Stomach (tissue), 9 donors: ENCODE results near the gene NOXO1. TPM values are rescaled to one million over a fixed set of nuclear protein-coding genes. Genes with fewer than 3 reads are reported as not detected.

Experiments
- DNase-seq, 2 donors: peaks; one replicate each; pipeline versions ENCODE4 v3.0.0 to v3.0.0-alpha.2; 2013 to 2019
- H3K27ac ChIP-seq, 5 donors: fragments of 200-600 bp in 4 of 5; sonication (generic) in 4 of 5; one replicate each; pipeline ENCODE4 v1.5.1; 2013 to 2019; ENCODE audit warnings: mild to moderate bottlenecking in 1 of 5, moderate library complexity in 1 of 5
- H3K27me3 ChIP-seq, 3 donors: fragments of 200-600 bp; sonication (generic); one replicate each; pipeline ENCODE4 v1.5.1; 2017 to 2019; ENCODE audit warnings: mixed run types in 1 of 3
- H3K36me3 ChIP-seq, 4 donors: fragments of 200-600 bp; sonication (generic); 1 replicate in 3 of 4; 2 replicates in 1 of 4; pipeline ENCODE4 v1.5.1; 2016 to 2019
- H3K4me1 ChIP-seq, 4 donors: fragments of 200-600 bp; sonication (generic); one replicate each; pipeline ENCODE4 v1.5.1; 2016 to 2019
- H3K4me3 ChIP-seq, 4 donors: fragments of 200-600 bp; sonication (generic) in 3 of 4; one replicate each; pipeline ENCODE4 v1.5.1; 2016 to 2019; ENCODE audit warnings: mild to moderate bottlenecking in 1 of 4
- H3K9me3 ChIP-seq, 4 donors: fragments of 200-600 bp; sonication (generic); one replicate each; pipeline ENCODE4 v1.5.1; 2016 to 2019
- EP300 ChIP-seq: sonication (generic); formaldehyde crosslinking; IDR thresholded peaks from one replicate; pipeline ENCODE4 v1.6.1; 2017; ENCODE audit warnings: antibody characterized with exemption
- POLR2A ChIP-seq, 4 donors: fragments of 450-650 bp; IDR thresholded peaks; one replicate each; pipeline ENCODE4 v1.6.1; 2016; ENCODE audit warnings: antibody characterized with exemption in 4 of 4, control low read depth in 2 of 4, mild to moderate bottlenecking in 1 of 4, moderate library complexity in 1 of 4
- POLR2AphosphoS5 ChIP-seq, 3 donors: sonication (generic); formaldehyde crosslinking; IDR thresholded peaks; one replicate each; pipeline ENCODE4 v1.6.1; 2016; ENCODE audit warnings: antibody characterized with exemption in 3 of 3
- WGBS, 5 donors: extraction: QIAGEN DNeasy Blood & Tissue Kit in 3 of 5; methylation state at CpG; one replicate each; pipeline versions ENCODE4 v1.1.5 to v1.1.7; 2013 to 2018; 5-methylcytosine and 5-hydroxymethylcytosine counted together
- intact Hi-C: fragments of 100-400 bp; cut with DNase I; formaldehyde crosslinking; loops from one replicate; pipeline ENCODE4 v1.15.1; 2023; ENCODE audit warnings: low total_unique reads
- polyA plus RNA-seq, 3 donors: library from polyadenylated mRNA; stranded (reverse); fragments of 200-250 nt; gene quantifications; one replicate each; pipeline ENCODE4 v1.2.3, GENCODE V29; 2013
- total RNA-seq, 5 donors: library from RNA; depleted of rRNA; stranded (reverse); fragments of >200 nt; gene quantifications; one replicate each; pipeline versions ENCODE4 v1.1.0 to v1.2.3, GENCODE V29; 2014 to 2016
- TF ChIP-seq, protein P1 (sequence below), 7 experiments: fragments of 450-650 bp in 4 of 7; fragments of 200-600 bp in 3 of 7; sonication (generic) in 3 of 7; IDR thresholded peaks; one replicate each; pipeline ENCODE4 v1.5.1; 2016 to 2019; ENCODE audit warnings: antibody characterized with exemption in 7 of 7, control low read depth in 2 of 7, mild to moderate bottlenecking in 1 of 7
- donor health status: healthy with polysubstance abuse.
- donor health status: Bipolar disorder and iron deficiency.
- donor health status: healthy.

NOXO1 gene
- total and polyA plus RNA-seq, 8 donors, result 1.2 to 58.2 (median 3.0) TPM; not detected in 4

DNA sequence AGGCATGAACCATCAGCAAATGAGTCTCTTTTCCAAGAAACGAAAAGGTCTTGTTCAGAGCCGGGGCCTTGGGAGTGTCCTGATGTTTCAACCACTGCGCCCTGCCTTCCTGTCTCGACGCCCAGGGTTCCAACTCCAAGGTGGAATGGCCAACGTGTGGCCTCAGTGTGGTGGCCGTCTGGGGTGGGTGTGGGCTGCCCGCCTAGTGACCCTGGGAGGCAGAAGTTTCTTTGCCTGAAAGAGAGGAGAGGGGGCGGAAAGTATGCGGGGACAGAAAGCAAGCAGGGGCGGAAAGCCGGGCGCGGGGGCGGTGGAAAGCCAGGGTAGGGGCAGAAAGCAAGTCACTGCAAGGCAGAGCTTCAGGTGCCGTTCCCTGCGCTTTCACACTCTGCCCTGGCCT, 42.4 kb downstream of the NOXO1 start:
- H3K4me1 ChIP-seq, result peaks cover 19 to 53% (median 28%) of the 10 kb centered on the region in 4 donors
- H3K9me3 ChIP-seq, result no peaks in the 10 kb centered on the region
- TF ChIP-seq, protein P1, sequence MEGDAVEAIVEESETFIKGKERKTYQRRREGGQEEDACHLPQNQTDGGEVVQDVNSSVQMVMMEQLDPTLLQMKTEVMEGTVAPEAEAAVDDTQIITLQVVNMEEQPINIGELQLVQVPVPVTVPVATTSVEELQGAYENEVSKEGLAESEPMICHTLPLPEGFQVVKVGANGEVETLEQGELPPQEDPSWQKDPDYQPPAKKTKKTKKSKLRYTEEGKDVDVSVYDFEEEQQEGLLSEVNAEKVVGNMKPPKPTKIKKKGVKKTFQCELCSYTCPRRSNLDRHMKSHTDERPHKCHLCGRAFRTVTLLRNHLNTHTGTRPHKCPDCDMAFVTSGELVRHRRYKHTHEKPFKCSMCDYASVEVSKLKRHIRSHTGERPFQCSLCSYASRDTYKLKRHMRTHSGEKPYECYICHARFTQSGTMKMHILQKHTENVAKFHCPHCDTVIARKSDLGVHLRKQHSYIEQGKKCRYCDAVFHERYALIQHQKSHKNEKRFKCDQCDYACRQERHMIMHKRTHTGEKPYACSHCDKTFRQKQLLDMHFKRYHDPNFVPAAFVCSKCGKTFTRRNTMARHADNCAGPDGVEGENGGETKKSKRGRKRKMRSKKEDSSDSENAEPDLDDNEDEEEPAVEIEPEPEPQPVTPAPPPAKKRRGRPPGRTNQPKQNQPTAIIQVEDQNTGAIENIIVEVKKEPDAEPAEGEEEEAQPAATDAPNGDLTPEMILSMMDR (IDR thresholded peaks at IDR 0.05), result no peak
- no peak for TF ChIP-seq POLR2AphosphoS5 (IDR thresholded peaks at IDR 0.05)
- TF ChIP-seq POLR2A (IDR thresholded peaks at IDR 0.05), result no peak
- no peak for TF ChIP-seq EP300
- H3K36me3 ChIP-seq, result peaks cover 30 to 47% (median 46%) of the 10 kb centered on the region in 4 donors
- H3K27ac ChIP-seq, result peak overlapping the region in 2 of 5 donors; percentile 32 to 56
- peak overlapping the region in 2 of 4 donors; percentile 5 to 22 for H3K4me3 ChIP-seq
- DNase-seq, result no peak
- intact Hi-C loops, result no loop called here
- 89 to 94% (median 92%) methylated on average over 16 to 17 of the region's 17 CpGs for WGBS, 5 donors
- H3K27me3 ChIP-seq, result no peaks in the 10 kb centered on the region

DNA sequence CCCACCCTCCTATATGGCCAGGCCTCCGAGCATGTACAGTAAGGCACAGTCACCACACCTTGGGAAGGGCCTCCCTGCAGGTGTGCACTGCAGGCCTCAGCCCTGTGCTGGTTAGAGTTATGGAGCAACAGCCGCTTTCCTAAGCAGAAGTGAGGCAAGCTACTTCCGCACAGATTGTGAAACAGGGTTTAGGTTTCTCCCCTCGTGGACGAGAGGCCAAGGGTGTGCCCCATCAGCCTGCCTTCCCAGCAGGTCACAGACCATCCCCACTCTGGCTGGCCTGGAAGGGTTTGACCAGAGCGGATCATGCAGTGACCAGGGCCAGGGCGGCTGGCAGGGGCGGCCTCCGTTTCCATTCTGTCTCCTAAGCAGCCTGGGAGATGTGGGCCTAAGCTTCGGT, 43.0 kb downstream of the NOXO1 start:
- peaks cover 30 to 47% (median 46%) of the 10 kb centered on the region in 4 donors for H3K36me3 ChIP-seq
- TF ChIP-seq EP300 (no peak), POLR2AphosphoS5 (IDR thresholded peaks at IDR 0.05) (no peak), POLR2A (IDR thresholded peaks at IDR 0.05) (no peak)
- TF ChIP-seq, protein P1 (IDR thresholded peaks at IDR 0.05), result no peak
- no peaks in the 10 kb centered on the region for H3K27me3 ChIP-seq
- no peaks in the 10 kb centered on the region for H3K9me3 ChIP-seq
- peak overlapping the region in 1 of 4 donors; percentile 5 for H3K4me3 ChIP-seq
- 89 to 99% (median 91%) methylated on average over 8 to 10 of the region's 10 CpGs for WGBS, 5 donors
- peak overlapping the region in 2 of 5 donors; percentile 32 to 56 for H3K27ac ChIP-seq
- H3K4me1 ChIP-seq, result peaks cover 19 to 47% (median 23%) of the 10 kb centered on the region in 4 donors
- intact Hi-C loops, result no loop called here
- no peak for DNase-seq

DNA sequence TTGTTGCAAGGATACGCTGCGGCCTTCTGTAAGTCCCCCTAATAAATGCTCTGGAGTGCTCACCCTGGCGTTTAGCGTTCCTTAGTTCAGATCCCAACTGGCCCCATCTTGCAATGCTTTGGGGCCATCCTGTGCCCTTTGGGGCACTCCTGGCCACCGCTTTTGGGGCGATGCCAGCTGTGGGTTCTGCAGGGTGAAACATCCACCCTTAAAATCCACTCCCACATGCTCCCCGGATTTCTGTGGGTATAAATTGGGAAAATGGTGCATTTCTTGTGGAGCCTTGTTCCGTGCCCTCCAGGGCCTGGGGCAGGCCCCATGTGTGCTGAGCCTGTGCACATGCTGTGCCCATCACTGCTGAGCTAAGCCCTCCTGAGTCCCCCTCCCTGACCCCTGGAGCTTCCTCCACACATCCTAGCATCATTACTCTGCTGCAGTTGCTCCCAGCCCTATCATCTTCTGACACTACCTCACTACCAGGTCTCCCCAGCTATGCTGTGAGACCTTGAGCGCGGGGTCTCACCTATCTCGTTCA, 44.3 kb downstream of the NOXO1 start:
- H3K4me1 ChIP-seq, result peaks cover 12 to 43% (median 16%) of the 10 kb centered on the region in 4 donors
- intact Hi-C loops, result no loop called here
- H3K36me3 ChIP-seq, result peaks cover 30 to 47% (median 46%) of the 10 kb centered on the region in 4 donors
- H3K27me3 ChIP-seq, result peaks cover 0 to 3% (median 0%) of the 10 kb centered on the region in 3 donors
- no peak for DNase-seq
- H3K4me3 ChIP-seq, result no peak overlapping the region
- no peaks in the 10 kb centered on the region for H3K9me3 ChIP-seq
- TF ChIP-seq, protein P1 (IDR thresholded peaks at IDR 0.05), result no peak
- TF ChIP-seq POLR2AphosphoS5 (IDR thresholded peaks at IDR 0.05) (no peak), EP300 (no peak), POLR2A (IDR thresholded peaks at IDR 0.05) (no peak)
- WGBS, 5 donors, result 88 to 93% (median 91%) methylated on average over 11 of the region's 11 CpGs
- no peak overlapping the region for H3K27ac ChIP-seq

DNA sequence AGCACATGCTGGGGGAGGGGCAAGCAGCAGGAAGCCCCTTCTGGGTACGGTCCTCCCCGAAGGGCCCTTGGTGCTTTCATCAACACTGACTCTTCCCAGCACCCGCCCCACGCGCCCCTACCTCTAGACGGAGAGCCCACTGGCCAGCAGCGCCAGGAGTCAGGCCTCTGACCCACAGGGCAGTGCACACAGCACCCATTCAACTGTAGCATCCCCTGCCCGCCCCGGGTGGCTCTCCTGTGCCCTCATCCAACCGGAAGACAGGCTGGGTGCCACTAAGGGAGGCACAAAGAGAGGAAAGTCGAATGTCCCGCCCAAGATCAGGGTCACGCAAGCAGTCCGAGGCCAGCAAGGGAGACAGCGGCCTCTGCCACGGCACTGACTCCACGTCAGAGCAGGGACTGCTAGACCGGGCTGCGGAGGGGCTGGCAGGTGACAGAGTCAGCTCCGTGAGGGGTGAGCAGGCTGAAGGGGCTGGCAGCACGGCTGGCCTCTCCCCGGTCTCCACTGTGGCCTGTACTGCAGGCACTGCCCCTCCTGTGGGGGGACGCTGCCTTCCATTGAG, 48.1 kb downstream of the NOXO1 start:
- peaks cover 4 to 16% (median 15%) of the 10 kb centered on the region in 4 donors for H3K36me3 ChIP-seq
- 67 to 68% (median 67%) methylated on average over 3 to 23 of the region's 23 CpGs for WGBS, 5 donors
- intact Hi-C loops, result loop anchor here (5.0 kb wide), 1 partner anchor 71 kb away; no protein-coding TSS in a partner anchor
- H3K9me3 ChIP-seq, result no peaks in the 10 kb centered on the region
- H3K27me3 ChIP-seq, result peaks cover 0 to 5% (median 0%) of the 10 kb centered on the region in 3 donors
- TF ChIP-seq POLR2A (IDR thresholded peaks at IDR 0.05) (no peak), POLR2AphosphoS5 (IDR thresholded peaks at IDR 0.05) (no peak), EP300 (no peak)
- TF ChIP-seq, protein P1 (IDR thresholded peaks at IDR 0.05), result no peak
- H3K27ac ChIP-seq, result no peak overlapping the region
- H3K4me1 ChIP-seq, result peaks cover 0 to 33% (median 14%) of the 10 kb centered on the region in 4 donors
- H3K4me3 ChIP-seq, result no peak overlapping the region
- no peak for DNase-seq
